Astrocyte (in vitro differentiated cells and primary cell): Measurements from ENCODE around the gene FBXL7. TPM values are rescaled to one million over a fixed set of nuclear protein-coding genes. Genes with fewer than 3 reads are reported as not detected.

Source experiments
- DNase-seq: peaks from one replicate; pipeline ENCODE4 v3.0.0-alpha.2; 2010; ENCODE audit warnings: low read depth
- FAIRE-seq: peaks from 2 replicates; lab custom pipeline; 2011; peaks lifted over from hg19 to GRCh38; lab: Jason Lieb, UNC
- H2AFZ ChIP-seq: 2 replicates; pipeline ENCODE4 v1.6.0; 2012; ENCODE audit warnings: low read depth, low read length, inconsistent platforms
- H3K27ac ChIP-seq: 2 replicates; pipeline ENCODE4 v1.5.1; 2011; ENCODE audit warnings: low read depth, low read length, inconsistent platforms
- H3K27me3 ChIP-seq: 2 replicates; pipeline ENCODE4 v1.6.0; 2011; ENCODE audit warnings: low read length, inconsistent platforms; ENCODE audit not compliant: insufficient read depth
- H3K36me3 ChIP-seq: 2 replicates; pipeline ENCODE4 v1.5.1; 2011; ENCODE audit warnings: low read length, inconsistent platforms; ENCODE audit not compliant: insufficient read depth
- H3K4me1 ChIP-seq: 2 replicates; pipeline ENCODE4 v1.5.1; 2011; ENCODE audit warnings: low read length, inconsistent platforms; ENCODE audit not compliant: insufficient read depth
- H3K4me2 ChIP-seq: 2 replicates; pipeline ENCODE4 v1.6.0; 2012; ENCODE audit warnings: low read length, inconsistent platforms
- H3K4me3 ChIP-seq: 2 replicates; pipeline ENCODE4 v1.5.1; 2011; ENCODE audit warnings: low read depth, mild to moderate bottlenecking, low read length, inconsistent platforms; ENCODE audit not compliant: insufficient read depth
- H3K79me2 ChIP-seq: 2 replicates; pipeline ENCODE4 v1.6.0; 2012; ENCODE audit warnings: mild to moderate bottlenecking, low read length, inconsistent platforms; ENCODE audit not compliant: insufficient read depth
- H3K9ac ChIP-seq: 2 replicates; pipeline ENCODE4 v1.6.0; 2012; ENCODE audit warnings: mild to moderate bottlenecking, low read length, inconsistent platforms
- H3K9me3 ChIP-seq: 2 replicates; pipeline ENCODE4 v1.5.1; 2012; ENCODE audit warnings: low read depth, mild to moderate bottlenecking, low read length, inconsistent platforms; ENCODE audit not compliant: insufficient read depth
- H4K20me1 ChIP-seq: 2 replicates; pipeline ENCODE4 v1.6.0; 2012; ENCODE audit warnings: low read length, inconsistent platforms; ENCODE audit not compliant: insufficient read depth
- H3K27ac Mint-ChIP-seq: one replicate; pipeline ENCODE4 v1.8.0; 2021; ENCODE audit warnings: mild to moderate bottlenecking, mixed read lengths; ENCODE audit not compliant: unreplicated experiment
- H3K27me3 Mint-ChIP-seq: one replicate; pipeline ENCODE4 v1.8.0; 2021; ENCODE audit warnings: low read depth, mixed read lengths; ENCODE audit not compliant: unreplicated experiment
- H3K36me3 Mint-ChIP-seq: one replicate; pipeline ENCODE4 v1.8.0; 2021; ENCODE audit warnings: low read depth, mixed read lengths; ENCODE audit not compliant: unreplicated experiment
- H3K4me1 Mint-ChIP-seq: one replicate; pipeline ENCODE4 v1.8.0; 2021; ENCODE audit warnings: low read depth, mixed read lengths; ENCODE audit not compliant: unreplicated experiment
- H3K4me3 Mint-ChIP-seq: one replicate; pipeline ENCODE4 v1.8.0; 2021; ENCODE audit warnings: mild to moderate bottlenecking, moderate library complexity, mixed read lengths; ENCODE audit not compliant: unreplicated experiment
- H3K9me3 Mint-ChIP-seq: one replicate; pipeline ENCODE4 v1.8.0; 2021; ENCODE audit warnings: mild to moderate bottlenecking, mixed read lengths; ENCODE audit not compliant: unreplicated experiment
- CTCF ChIP-seq: IDR thresholded peaks from 2 replicates; pipeline ENCODE4 v1.5.1; 2011; ENCODE audit warnings: low read depth, mild to moderate bottlenecking, inconsistent platforms, low read length, moderate library complexity; ENCODE audit not compliant: insufficient read depth
- EZH2 ChIP-seq: IDR thresholded peaks from 2 replicates; pipeline ENCODE4 v1.6.1; 2012; ENCODE audit warnings: mild to moderate bottlenecking, low read length, inconsistent platforms; ENCODE audit not compliant: insufficient read depth
- total RNA-seq: library from RNA; stranded (reverse); gene quantifications from 2 replicates; pipeline ENCODE4 v1.2.1, GENCODE V29; 2021

Gene FBXL7
- total RNA-seq, 1 donor from 2014 or later = 21.0 TPM

- H3K4me1 Mint-ChIP-seq = peaks cover 21% of the 10 kb centered on the region
- H3K36me3 ChIP-seq = no peaks in the 10 kb centered on the region
- H3K9me3 Mint-ChIP-seq = peaks cover 4% of the 10 kb centered on the region
- no peaks in the 10 kb centered on the region for H3K27me3 ChIP-seq
- H3K27ac Mint-ChIP-seq = no peak overlapping the region
- peaks cover 34% of the 10 kb centered on the region for H4K20me1 ChIP-seq
- DNase-seq = no peak
- H3K4me3 ChIP-seq = no peak overlapping the region
- H3K9me3 ChIP-seq = no peaks in the 10 kb centered on the region
- H3K27me3 Mint-ChIP-seq = no peaks in the 10 kb centered on the region
- H3K27ac ChIP-seq = no peak overlapping the region
- no peak overlapping the region for H3K9ac ChIP-seq
- no peak for FAIRE-seq
- no peak overlapping the region for H3K4me3 Mint-ChIP-seq
- no peak overlapping the region for H3K4me2 ChIP-seq
- H3K4me1 ChIP-seq = no peaks in the 10 kb centered on the region
- TF ChIP-seq CTCF = no peak
- no peak for TF ChIP-seq EZH2
- H2AFZ ChIP-seq = no peak overlapping the region
- H3K79me2 ChIP-seq = peaks cover 11% of the 10 kb centered on the region
- no peaks in the 10 kb centered on the region for H3K36me3 Mint-ChIP-seq
Measured at GRCh38 chr5:15799014-15799413, 299.0 kb downstream of the FBXL7 start.

GRCh38 chr5:15799612-15800011, 299.6 kb downstream of the FBXL7 start:
- H3K27ac ChIP-seq = no peak overlapping the region
- FAIRE-seq (no peak), DNase-seq (no peak)
- H3K9ac ChIP-seq = no peak overlapping the region
- peaks cover 3% of the 10 kb centered on the region for H3K9me3 ChIP-seq
- no peaks in the 10 kb centered on the region for H3K4me1 ChIP-seq
- H3K4me3 Mint-ChIP-seq = no peak overlapping the region
- peaks cover 30% of the 10 kb centered on the region for H4K20me1 ChIP-seq
- H3K27ac Mint-ChIP-seq = no peak overlapping the region
- no peak overlapping the region for H2AFZ ChIP-seq
- H3K79me2 ChIP-seq = peaks cover 11% of the 10 kb centered on the region
- no peak overlapping the region for H3K4me2 ChIP-seq
- no peaks in the 10 kb centered on the region for H3K36me3 ChIP-seq
- H3K27me3 Mint-ChIP-seq = no peaks in the 10 kb centered on the region
- H3K36me3 Mint-ChIP-seq = no peaks in the 10 kb centered on the region
- peaks cover 15% of the 10 kb centered on the region for H3K4me1 Mint-ChIP-seq
- H3K9me3 Mint-ChIP-seq = peaks cover 4% of the 10 kb centered on the region
- no peaks in the 10 kb centered on the region for H3K27me3 ChIP-seq
- no peak for TF ChIP-seq CTCF
- no peak for TF ChIP-seq EZH2
- no peak overlapping the region for H3K4me3 ChIP-seq

GRCh38 chr5:15803280-15803679, 303.3 kb downstream of the FBXL7 start:
- peaks cover 7% of the 10 kb centered on the region for H3K9me3 Mint-ChIP-seq
- no peak overlapping the region for H3K4me2 ChIP-seq
- DNase-seq (no peak), FAIRE-seq (no peak)
- no peak overlapping the region for H2AFZ ChIP-seq
- no peak overlapping the region for H3K27ac ChIP-seq
- H3K36me3 Mint-ChIP-seq = peaks cover 4% of the 10 kb centered on the region
- H3K79me2 ChIP-seq = no peaks in the 10 kb centered on the region
- H3K4me3 Mint-ChIP-seq = no peak overlapping the region
- no peak for TF ChIP-seq EZH2
- TF ChIP-seq CTCF = no peak
- H3K27me3 ChIP-seq = no peaks in the 10 kb centered on the region
- H4K20me1 ChIP-seq = peaks cover 12% of the 10 kb centered on the region
- peaks cover 4% of the 10 kb centered on the region for H3K9me3 ChIP-seq
- no peaks in the 10 kb centered on the region for H3K36me3 ChIP-seq
- H3K9ac ChIP-seq = no peak overlapping the region
- H3K27ac Mint-ChIP-seq = no peak overlapping the region
- H3K27me3 Mint-ChIP-seq = no peaks in the 10 kb centered on the region
- no peaks in the 10 kb centered on the region for H3K4me1 ChIP-seq
- H3K4me1 Mint-ChIP-seq = peaks cover 11% of the 10 kb centered on the region
- no peak overlapping the region for H3K4me3 ChIP-seq
